Stomach (tissue), 9 donors: ENCODE measurements around the gene SHF. TPM values are rescaled to one million over a fixed set of nuclear protein-coding genes. Genes with fewer than 3 reads are reported as not detected.

Experiments
- DNase-seq, 2 donors: peaks; one replicate each; pipeline versions ENCODE4 v3.0.0 to v3.0.0-alpha.2; 2013 to 2019
- H3K27ac ChIP-seq, 5 donors: fragments of 200-600 bp in 4 of 5; sonication (generic) in 4 of 5; one replicate each; pipeline ENCODE4 v1.5.1; 2013 to 2019; ENCODE audit warnings: mild to moderate bottlenecking in 1 of 5, moderate library complexity in 1 of 5
- H3K27me3 ChIP-seq, 3 donors: fragments of 200-600 bp; sonication (generic); one replicate each; pipeline ENCODE4 v1.5.1; 2017 to 2019; ENCODE audit warnings: mixed run types in 1 of 3
- H3K36me3 ChIP-seq, 4 donors: fragments of 200-600 bp; sonication (generic); 1 replicate in 3 of 4; 2 replicates in 1 of 4; pipeline ENCODE4 v1.5.1; 2016 to 2019
- H3K4me1 ChIP-seq, 4 donors: fragments of 200-600 bp; sonication (generic); one replicate each; pipeline ENCODE4 v1.5.1; 2016 to 2019
- H3K4me3 ChIP-seq, 4 donors: fragments of 200-600 bp; sonication (generic) in 3 of 4; one replicate each; pipeline ENCODE4 v1.5.1; 2016 to 2019; ENCODE audit warnings: mild to moderate bottlenecking in 1 of 4
- H3K9me3 ChIP-seq, 4 donors: fragments of 200-600 bp; sonication (generic); one replicate each; pipeline ENCODE4 v1.5.1; 2016 to 2019
- EP300 ChIP-seq: sonication (generic); formaldehyde crosslinking; IDR thresholded peaks from one replicate; pipeline ENCODE4 v1.6.1; 2017; ENCODE audit warnings: antibody characterized with exemption
- POLR2A ChIP-seq, 4 donors: fragments of 450-650 bp; IDR thresholded peaks; one replicate each; pipeline ENCODE4 v1.6.1; 2016; ENCODE audit warnings: antibody characterized with exemption in 4 of 4, control low read depth in 2 of 4, mild to moderate bottlenecking in 1 of 4, moderate library complexity in 1 of 4
- POLR2AphosphoS5 ChIP-seq, 3 donors: sonication (generic); formaldehyde crosslinking; IDR thresholded peaks; one replicate each; pipeline ENCODE4 v1.6.1; 2016; ENCODE audit warnings: antibody characterized with exemption in 3 of 3
- WGBS, 5 donors: extraction: QIAGEN DNeasy Blood & Tissue Kit in 3 of 5; methylation state at CpG; one replicate each; pipeline versions ENCODE4 v1.1.5 to v1.1.7; 2013 to 2018; 5-methylcytosine and 5-hydroxymethylcytosine counted together
- intact Hi-C: fragments of 100-400 bp; cut with DNase I; formaldehyde crosslinking; loops from one replicate; pipeline ENCODE4 v1.15.1; 2023; ENCODE audit warnings: low total_unique reads
- polyA plus RNA-seq, 3 donors: library from polyadenylated mRNA; stranded (reverse); fragments of 200-250 nt; gene quantifications; one replicate each; pipeline ENCODE4 v1.2.3, GENCODE V29; 2013
- total RNA-seq, 5 donors: library from RNA; depleted of rRNA; stranded (reverse); fragments of >200 nt; gene quantifications; one replicate each; pipeline versions ENCODE4 v1.1.0 to v1.2.3, GENCODE V29; 2014 to 2016
- TF ChIP-seq, protein P1 (sequence below), 7 experiments: fragments of 450-650 bp in 4 of 7; fragments of 200-600 bp in 3 of 7; sonication (generic) in 3 of 7; IDR thresholded peaks; one replicate each; pipeline ENCODE4 v1.5.1; 2016 to 2019; ENCODE audit warnings: antibody characterized with exemption in 7 of 7, control low read depth in 2 of 7, mild to moderate bottlenecking in 1 of 7
- donor health status: healthy with polysubstance abuse.
- donor health status: Bipolar disorder and iron deficiency.
- donor health status: healthy.

SHF gene
- total and polyA plus RNA-seq, 8 donors: 0.43 to 15.9 (median 6.1) TPM

DNA sequence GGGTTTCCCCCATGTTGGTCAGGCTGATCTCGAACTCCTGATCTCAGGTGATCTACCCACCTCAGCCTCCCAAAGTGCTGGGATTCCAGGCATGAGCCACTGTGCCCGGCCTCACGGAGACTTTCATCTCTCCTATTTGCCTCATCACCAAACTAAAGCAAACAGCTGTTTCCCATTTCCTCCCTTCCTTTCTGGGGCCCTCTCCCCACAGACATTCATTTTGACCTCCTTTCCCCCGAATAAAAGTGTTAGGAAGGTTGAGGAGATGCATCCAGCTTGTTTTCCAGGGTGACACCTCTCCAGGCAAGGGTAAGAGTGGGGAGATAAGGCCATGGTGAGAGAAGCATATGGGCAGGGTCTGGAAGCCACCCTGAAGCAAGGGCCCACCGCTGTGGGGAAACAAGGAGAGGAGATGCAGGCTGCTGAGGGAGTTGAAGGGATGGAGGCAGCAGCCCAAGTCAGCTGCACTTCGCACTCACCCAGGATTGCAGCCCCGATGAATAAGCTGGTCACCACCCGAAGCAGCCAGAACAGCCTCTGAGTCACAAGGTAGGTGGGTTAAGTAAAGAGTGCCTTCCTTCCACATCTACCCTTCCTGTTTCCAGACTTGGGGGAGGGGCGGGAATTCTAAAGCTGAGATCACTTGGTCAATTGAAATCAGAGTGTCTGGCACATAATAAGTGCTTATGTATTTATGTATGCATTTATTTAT, 65.9 kb downstream of the SHF start:
- intact Hi-C loops: no loop called here

GRCh38 chr15:45121020-45121419, 66.7 kb downstream of the SHF start:
- peak overlapping the region in 1 of 5 donors; percentile 0 for H3K27ac ChIP-seq
- WGBS, 5 donors: 89 to 95% (median 91%) methylated on average over 2 to 3 of the region's 3 CpGs
- DNase-seq: no peak
- H3K27me3 ChIP-seq: peaks cover 12 to 82% (median 19%) of the 10 kb centered on the region in 3 donors
- H3K4me3 ChIP-seq: no peak overlapping the region
- H3K9me3 ChIP-seq: no peaks in the 10 kb centered on the region
- intact Hi-C loops: no loop called here
- no peak for TF ChIP-seq POLR2A (IDR thresholded peaks at IDR 0.05)
- TF ChIP-seq EP300: no peak
- TF ChIP-seq, protein P1, sequence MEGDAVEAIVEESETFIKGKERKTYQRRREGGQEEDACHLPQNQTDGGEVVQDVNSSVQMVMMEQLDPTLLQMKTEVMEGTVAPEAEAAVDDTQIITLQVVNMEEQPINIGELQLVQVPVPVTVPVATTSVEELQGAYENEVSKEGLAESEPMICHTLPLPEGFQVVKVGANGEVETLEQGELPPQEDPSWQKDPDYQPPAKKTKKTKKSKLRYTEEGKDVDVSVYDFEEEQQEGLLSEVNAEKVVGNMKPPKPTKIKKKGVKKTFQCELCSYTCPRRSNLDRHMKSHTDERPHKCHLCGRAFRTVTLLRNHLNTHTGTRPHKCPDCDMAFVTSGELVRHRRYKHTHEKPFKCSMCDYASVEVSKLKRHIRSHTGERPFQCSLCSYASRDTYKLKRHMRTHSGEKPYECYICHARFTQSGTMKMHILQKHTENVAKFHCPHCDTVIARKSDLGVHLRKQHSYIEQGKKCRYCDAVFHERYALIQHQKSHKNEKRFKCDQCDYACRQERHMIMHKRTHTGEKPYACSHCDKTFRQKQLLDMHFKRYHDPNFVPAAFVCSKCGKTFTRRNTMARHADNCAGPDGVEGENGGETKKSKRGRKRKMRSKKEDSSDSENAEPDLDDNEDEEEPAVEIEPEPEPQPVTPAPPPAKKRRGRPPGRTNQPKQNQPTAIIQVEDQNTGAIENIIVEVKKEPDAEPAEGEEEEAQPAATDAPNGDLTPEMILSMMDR (IDR thresholded peaks at IDR 0.05): no peak
- no peak for TF ChIP-seq POLR2AphosphoS5 (IDR thresholded peaks at IDR 0.05)
- peaks cover 16 to 28% (median 23%) of the 10 kb centered on the region in 4 donors for H3K4me1 ChIP-seq
- H3K36me3 ChIP-seq: no peaks in the 10 kb centered on the region

More for the DNA sequence above, 65.9 kb downstream of the SHF start:
- Histone ChIP-seq H3K27ac (no peak overlapping the region), H3K4me3 (no peak overlapping the region), H3K27me3 (peaks cover 4 to 73% (median 11%) of the 10 kb centered on the region in 3 donors), H3K4me1 (peaks cover 11 to 19% (median 15%) of the 10 kb centered on the region in 4 donors), H3K9me3 (no peaks in the 10 kb centered on the region), H3K36me3 (no peaks in the 10 kb centered on the region)
- DNase-seq: no peak
- TF ChIP-seq POLR2A (IDR thresholded peaks at IDR 0.05) (no peak), EP300 (no peak), POLR2AphosphoS5 (IDR thresholded peaks at IDR 0.05) (peak in 2 of 3 donors; percentile 7 to 31)
- TF ChIP-seq, protein P1 (IDR thresholded peaks at IDR 0.05): no peak
- WGBS, 5 donors: 55 to 69% (median 64%) methylated on average over 9 of the region's 9 CpGs

DNA sequence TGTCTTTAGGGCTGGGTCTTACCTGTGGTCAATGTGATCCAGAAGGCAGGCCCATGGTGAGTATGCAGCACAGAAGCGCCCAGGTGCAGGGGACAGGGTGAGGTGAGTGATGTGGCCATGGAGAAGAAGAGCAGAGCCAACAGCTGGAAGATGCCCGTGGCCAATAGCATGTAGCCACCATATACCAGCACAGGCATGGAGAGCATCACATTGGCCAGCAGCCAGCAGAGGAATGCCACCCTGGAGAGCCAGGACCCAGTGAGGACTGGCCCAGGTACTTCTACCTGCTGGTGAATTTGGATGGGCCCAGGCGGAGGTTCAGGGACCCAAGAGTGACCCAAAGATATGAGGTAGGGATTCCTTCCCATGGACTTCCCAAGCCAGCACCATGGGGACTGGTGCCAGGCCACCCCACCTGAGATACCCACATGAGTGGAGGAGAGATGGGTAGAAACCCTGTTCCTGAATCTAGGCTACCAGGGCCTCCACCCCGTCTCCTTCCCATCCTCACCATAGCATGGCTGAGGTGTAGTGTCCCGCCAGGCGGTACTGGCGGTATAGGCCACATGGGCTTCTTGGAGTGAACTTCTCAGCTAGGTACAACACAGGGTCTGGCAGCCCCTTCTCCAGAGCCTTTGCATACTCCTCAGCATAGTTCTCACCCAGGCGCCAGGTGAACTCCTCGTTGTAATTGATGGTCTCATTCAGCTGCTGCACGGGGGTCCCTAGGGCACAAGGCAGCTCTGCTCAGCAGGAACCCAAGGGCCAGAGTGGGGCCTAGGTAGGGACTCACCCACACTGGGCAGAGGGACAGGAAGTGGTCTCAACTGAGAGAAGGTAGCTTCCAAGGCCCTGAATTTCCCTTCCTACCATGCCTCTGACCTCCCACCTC, 67.4 kb downstream of the SHF start:
- H3K36me3 ChIP-seq: no peaks in the 10 kb centered on the region
- no peak overlapping the region for H3K4me3 ChIP-seq
- no peaks in the 10 kb centered on the region for H3K9me3 ChIP-seq
- peaks cover 16 to 29% (median 23%) of the 10 kb centered on the region in 4 donors for H3K4me1 ChIP-seq
- intact Hi-C loops: no loop called here
- 89 to 97% (median 96%) methylated on average over 10 of the region's 10 CpGs for WGBS, 5 donors
- TF ChIP-seq POLR2AphosphoS5 (IDR thresholded peaks at IDR 0.05): no peak
- no peak for TF ChIP-seq POLR2A (IDR thresholded peaks at IDR 0.05)
- TF ChIP-seq, protein P1 (IDR thresholded peaks at IDR 0.05): no peak
- TF ChIP-seq EP300: no peak
- H3K27me3 ChIP-seq: peaks cover 16 to 86% (median 26%) of the 10 kb centered on the region in 3 donors
- DNase-seq: no peak
- H3K27ac ChIP-seq: peak overlapping the region in 1 of 5 donors; percentile 0

- Histone ChIP-seq H3K4me1 (peaks cover 20 to 40% (median 32%) of the 10 kb centered on the region in 4 donors), H3K36me3 (no peaks in the 10 kb centered on the region), H3K9me3 (no peaks in the 10 kb centered on the region), H3K27me3 (peaks cover 17 to 91% (median 40%) of the 10 kb centered on the region in 3 donors), H3K27ac (no peak overlapping the region), H3K4me3 (no peak overlapping the region)
- intact Hi-C loops: no loop called here
- TF ChIP-seq POLR2AphosphoS5 (IDR thresholded peaks at IDR 0.05) (no peak), EP300 (no peak), POLR2A (IDR thresholded peaks at IDR 0.05) (no peak)
- TF ChIP-seq, protein P1 (IDR thresholded peaks at IDR 0.05): no peak
- no peak for DNase-seq
- 77 to 90% (median 86%) methylated on average over 3 to 5 of the region's 5 CpGs for WGBS, 5 donors
Observed at GRCh38 chr15:45118996-45119395, 68.8 kb downstream of the SHF start.
